Uterus (tissue), 2 donors: ENCODE measurements around the gene RDM1.
"Not testable (repeated sequence)": the region's sequence is repeated elsewhere in the genome, so short reads cannot be mapped to it uniquely, and the experiment has no call there.

Source experiments
- POLR2A ChIP-seq, 2 donors: fragments of 450-650 bp; IDR thresholded peaks; one replicate each; pipeline ENCODE4 v1.6.1; 2016; ENCODE audit warnings: antibody characterized with exemption in 2 of 2, mild to moderate bottlenecking in 1 of 2, moderate library complexity in 1 of 2
- TF ChIP-seq, protein P1 (sequence below), 4 experiments: fragments of 200-600 bp in 2 of 4; fragments of 450-650 bp in 2 of 4; sonication (generic) in 2 of 4; IDR thresholded peaks; one replicate each; pipeline ENCODE4 v1.5.1; 2016 to 2019; ENCODE audit warnings: antibody characterized with exemption in 4 of 4, mild to moderate bottlenecking in 2 of 4, moderate library complexity in 1 of 4

DNA sequence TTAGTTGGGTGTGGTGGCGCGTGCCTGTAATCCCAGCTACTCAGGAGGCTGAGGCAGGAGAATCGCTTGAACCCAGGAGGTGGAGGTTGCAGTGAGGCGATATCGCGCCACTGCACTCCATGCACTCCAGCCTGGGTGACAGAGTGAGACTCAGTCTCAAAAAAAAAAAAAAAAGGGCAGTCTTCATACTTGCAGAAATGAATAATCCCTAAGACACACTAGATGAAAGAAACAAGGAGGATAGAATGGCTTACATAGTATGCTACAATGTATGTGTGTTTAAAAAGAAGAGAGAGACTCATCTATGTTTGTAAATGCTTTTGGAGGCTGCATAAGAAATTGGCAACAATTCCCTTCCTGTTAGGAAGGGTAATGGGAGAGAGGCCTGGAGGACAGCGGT, 32.8 kb downstream of the RDM1 start:
- TF ChIP-seq, protein P1, sequence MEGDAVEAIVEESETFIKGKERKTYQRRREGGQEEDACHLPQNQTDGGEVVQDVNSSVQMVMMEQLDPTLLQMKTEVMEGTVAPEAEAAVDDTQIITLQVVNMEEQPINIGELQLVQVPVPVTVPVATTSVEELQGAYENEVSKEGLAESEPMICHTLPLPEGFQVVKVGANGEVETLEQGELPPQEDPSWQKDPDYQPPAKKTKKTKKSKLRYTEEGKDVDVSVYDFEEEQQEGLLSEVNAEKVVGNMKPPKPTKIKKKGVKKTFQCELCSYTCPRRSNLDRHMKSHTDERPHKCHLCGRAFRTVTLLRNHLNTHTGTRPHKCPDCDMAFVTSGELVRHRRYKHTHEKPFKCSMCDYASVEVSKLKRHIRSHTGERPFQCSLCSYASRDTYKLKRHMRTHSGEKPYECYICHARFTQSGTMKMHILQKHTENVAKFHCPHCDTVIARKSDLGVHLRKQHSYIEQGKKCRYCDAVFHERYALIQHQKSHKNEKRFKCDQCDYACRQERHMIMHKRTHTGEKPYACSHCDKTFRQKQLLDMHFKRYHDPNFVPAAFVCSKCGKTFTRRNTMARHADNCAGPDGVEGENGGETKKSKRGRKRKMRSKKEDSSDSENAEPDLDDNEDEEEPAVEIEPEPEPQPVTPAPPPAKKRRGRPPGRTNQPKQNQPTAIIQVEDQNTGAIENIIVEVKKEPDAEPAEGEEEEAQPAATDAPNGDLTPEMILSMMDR (IDR thresholded peaks at IDR 0.05) = not testable (repeated sequence)
- not testable (repeated sequence) for TF ChIP-seq POLR2A (IDR thresholded peaks at IDR 0.05)
